Right lung (tissue), 5 donors: ENCODE data around the gene MMP23B. TPM values are rescaled to one million over a fixed set of nuclear protein-coding genes. Genes with fewer than 3 reads are reported as not detected.

ENCODE experiments used
- DNase-seq, 2 donors: peaks; one replicate each; pipeline ENCODE4 v3.0.0-alpha.2; 2013
- polyA plus RNA-seq, 5 donors: library from polyadenylated mRNA; unstranded; fragments of 120-200 nt; gene quantifications; one replicate each; pipeline versions ENCODE4 v1.2.1 to v1.2.3, GENCODE V29; 2013; ENCODE audit warnings: inconsistent platforms in 1 of 5, low replicate concordance in 1 of 5; ENCODE audit not compliant: insufficient read length in 5 of 5, insufficient read depth in 1 of 5

The MMP23B gene
- polyA plus RNA-seq, 5 donors = 28.4 to 125 (median 60.5) TPM

DNA sequence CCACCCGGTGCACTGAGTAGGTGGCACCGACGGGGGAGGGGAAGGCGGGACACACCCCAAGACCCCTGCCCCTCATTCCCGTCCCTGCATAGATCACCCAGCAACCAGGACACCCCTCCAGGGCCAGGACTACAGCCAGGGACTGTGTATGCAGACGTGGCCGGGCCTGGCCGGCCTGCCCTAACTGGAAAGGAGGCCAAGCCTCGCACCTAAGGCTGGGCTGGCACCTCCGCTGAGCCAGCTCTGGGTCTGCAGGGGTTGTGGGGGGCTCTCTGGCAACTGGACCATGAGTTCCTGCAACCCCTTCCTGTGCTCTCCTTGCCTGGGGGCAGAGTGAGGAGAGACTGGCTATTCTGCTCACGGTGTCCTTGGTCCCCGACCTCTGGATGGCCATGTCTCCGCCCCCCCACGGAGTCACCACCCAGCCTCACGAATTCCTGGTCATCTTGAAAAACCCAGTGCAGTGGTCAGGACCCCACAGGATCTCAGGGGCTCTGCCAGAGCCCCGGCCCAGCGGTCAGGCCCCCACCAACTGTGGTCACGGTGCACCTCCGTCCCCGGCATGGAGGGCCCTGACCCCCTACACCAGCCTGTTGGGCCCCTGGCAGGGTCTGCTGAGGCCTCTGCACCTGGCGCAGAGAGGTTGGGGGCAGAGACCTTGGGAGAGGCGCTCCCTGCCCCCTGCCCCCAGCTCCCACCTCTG lies 31.0 kb upstream of the MMP23B start:
- no peak for DNase-seq

DNA sequence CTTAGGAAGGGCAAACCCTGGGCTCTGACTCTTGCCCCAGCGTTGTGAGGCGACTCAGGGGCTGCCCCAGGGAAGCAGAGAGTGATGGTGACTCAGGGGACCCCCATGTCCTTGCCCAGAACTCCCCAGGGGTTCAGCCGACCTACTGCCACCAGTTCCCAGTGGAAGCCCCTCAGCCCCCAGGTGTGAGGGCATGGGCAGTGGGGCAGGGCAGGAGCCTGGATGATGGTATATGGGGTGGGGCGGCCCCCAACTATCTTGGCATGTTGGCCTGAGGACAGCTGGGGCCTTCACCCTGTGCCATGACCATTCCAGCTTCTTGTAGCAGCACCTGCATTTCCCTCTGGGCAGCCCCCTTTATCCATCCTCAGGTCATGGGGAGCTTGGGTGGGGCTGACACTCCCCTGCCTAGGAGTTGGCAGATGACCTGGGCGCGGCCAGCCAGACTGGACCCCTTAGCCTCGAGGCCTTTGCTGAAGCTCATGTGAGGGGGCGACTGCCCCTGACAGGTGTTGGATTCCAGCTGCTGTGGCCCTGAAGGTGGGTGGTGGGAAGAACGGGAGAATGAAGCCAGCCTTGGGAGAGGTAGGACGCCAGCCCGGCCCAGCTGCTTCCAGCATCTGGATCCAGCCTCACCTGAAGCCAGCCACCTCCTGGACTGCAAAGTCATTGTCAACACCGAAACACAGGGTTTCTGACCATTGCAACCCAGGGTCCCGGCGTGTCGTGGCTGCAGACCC lies 30.2 kb upstream of the MMP23B start:
- DNase-seq = no peak

DNA sequence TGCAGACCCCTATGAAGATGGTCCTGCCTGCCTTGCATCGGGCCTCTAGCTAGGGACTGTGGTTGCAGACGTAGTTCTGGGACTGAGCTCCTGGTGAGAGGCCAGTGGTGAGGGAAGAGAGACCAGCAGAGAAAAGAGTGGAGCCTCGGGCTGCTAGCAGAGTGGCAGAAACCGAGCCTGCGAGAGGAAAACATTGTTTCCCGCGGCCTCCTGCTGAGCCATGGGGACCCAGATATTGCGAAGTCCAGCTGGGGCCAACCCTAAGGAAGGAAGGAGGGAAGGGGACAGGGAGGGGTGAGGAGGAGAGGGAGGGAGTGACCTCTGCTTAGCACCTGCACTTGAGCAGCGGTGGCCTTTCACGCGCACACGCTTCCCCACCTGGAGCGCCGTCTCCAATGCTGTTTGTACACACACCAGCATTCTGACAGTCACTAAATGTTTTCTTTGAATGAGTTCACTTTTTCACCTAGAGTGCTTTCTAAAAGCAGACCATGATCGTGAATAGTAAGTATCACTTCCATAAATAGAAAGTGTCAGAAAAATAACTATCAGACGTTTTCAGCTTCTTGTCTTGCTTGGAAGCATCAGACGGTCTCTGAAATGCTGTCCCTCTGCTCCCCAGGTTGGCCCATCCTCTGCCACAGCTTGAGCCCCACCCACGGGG lies 29.5 kb upstream of the MMP23B start:
- DNase-seq = no peak

DNA sequence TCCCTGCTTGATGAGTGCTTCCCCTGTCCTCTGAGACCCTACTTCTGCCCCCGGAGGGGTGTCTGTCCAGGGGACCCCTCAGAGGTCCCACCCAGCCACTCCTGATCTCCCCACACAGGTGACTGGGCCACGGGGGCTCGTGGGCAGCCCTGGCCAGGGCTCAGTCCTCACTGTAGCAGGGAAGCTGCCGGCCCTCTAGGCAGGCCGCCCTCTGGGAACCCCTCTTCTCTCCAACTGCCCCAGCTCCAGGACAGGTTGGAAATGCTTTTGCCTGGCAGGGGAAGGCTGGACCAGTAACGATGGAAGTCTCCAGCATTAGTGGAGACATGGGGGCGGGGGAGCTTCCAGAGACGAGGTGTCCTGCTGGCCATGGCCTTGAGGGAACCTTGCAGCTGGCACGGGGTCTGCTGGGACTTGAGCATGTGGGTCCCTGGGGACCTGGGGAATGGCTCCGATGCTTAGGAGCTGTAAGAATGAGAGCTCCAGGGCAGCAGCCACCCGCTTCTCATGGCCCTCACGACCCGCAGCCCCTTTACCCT lies 28.9 kb upstream of the MMP23B start:
- DNase-seq = no peak

DNA sequence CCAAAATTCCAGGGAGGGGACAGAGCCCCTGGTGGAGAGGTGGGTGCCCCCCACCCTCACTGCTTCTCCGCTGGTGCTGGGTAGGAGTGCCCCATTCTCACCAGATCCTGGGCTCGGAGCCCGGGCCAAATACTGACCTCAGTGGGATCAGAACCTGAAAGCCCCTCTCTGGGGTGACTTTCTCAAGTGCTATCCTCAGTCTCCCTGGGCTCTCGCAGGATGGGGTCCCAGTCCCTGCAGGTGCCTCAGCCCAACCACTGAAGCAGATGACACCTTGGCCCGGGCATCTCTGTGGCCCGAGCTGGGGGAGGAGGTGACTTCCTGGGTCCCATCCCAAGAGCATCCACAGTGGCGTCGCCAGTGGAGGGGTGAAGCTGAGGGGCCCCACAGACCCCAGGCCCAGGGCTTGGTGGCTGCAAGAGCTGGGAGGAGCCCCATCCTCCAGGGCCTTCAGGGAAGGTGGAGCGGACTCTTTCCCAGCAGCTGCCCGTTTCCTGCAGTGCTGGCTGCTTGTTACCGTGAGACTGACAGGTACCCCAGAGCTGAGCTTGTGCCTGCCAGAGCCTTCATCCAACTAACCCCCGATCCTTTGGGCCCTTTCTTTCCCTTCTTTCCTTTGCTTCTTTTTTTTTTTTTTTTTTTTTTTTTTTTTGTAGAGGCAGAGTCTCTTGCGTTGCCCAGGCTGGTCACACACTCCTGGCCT lies 28.2 kb upstream of the MMP23B start:
- DNase-seq = no peak

DNA sequence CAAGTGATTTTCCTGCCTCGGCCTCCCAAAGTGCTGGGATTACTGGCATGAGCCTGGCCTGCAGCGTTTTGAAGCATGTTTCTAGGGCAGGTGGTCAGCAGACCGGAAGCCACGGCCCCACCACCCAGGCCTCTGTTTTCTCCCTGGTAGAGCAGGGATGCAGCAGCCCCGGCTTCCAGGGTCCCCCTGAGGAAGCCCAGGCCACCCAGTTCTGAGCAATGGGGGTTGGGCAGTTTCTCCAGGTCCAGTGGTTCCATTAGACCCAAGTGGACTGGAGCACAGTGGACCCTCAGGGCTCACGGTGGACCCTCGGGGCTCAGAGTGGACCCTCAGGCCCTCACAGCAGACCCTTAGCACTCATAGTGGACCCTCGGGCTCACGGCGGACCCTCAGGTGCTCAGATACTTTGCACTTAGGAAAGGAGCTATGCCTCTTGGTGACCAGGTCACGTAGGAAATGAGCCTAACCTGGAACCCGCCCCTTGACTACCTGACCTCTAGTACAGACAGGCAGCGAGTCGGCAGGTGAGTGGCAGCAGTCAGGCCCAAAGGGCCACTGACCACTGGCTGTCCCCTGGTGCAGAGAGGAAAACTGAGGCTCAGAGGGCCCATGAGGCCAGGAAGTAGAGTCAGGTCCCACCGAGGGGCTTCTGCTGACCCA lies 27.5 kb upstream of the MMP23B start:
- no peak for DNase-seq

DNA sequence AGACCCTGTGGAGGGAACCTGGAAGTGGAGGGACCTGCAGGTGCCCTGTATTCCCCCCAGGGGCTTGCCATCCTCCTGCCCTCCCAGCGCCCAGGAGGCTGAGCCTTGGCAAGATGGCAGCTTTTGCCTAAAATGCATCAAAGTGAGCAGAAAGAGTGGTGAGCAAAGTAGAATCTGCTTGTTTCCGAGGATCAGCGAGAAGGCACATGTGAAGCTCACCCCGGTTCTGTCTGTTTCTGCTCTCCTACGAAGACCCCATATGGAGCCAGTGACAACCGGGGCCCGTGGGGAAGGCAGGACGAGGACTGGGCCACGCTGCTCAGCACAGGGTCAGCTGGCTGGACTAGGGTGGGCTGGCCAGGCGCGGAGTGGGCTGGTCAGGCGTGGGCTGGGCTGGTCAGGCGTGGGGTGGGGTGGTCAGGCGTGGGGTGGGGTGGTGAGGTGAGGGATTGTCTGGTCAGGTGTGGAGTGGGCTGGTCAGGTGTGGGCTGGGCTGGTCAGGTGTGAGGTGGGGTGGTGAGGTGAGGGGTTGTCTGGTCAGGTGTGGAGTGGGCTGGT lies 26.9 kb upstream of the MMP23B start:
- no peak for DNase-seq

DNA sequence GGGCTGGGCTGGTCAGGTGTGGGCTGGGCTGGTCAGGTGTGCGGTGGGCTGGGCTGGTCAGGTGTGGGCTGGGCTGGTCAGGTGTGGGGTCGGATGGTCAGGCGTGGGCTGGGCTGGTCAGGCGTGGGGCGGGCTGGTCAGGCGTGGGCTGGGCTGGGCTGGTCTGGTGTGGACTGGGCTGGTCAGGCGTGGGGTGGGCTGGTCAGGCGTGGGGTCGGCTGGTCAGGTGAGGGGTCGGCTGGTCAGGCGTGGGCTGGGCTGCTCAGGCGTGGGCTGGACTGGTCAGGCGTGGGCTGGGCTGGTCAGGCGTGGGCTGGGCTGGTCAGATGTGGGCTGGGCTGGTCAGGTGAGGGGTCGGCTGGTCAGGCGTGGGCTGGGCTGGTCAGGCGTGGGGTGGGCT lies 26.2 kb upstream of the MMP23B start:
- DNase-seq = no peak

DNA sequence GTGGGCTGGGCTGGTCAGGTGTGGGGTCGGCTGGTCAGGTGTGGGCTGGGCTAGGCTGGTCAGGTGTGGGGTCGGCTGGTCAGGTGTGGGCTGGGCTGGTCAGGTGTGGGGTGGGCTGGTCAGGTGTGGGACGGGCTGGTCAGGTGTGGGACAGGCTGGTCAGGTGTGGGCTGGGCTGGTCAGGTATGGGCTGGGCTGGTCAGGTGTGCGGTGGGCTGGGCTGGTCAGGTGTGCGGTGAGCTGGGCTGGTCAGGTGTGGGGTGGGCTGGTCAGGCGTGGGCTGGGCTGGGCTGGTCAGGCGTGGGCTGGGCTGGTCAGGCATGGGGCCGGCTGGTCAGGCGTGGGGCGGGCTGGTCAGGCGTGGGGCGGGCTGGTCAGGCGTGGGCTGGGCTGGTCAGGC lies 25.7 kb upstream of the MMP23B start:
- DNase-seq = no peak

DNA sequence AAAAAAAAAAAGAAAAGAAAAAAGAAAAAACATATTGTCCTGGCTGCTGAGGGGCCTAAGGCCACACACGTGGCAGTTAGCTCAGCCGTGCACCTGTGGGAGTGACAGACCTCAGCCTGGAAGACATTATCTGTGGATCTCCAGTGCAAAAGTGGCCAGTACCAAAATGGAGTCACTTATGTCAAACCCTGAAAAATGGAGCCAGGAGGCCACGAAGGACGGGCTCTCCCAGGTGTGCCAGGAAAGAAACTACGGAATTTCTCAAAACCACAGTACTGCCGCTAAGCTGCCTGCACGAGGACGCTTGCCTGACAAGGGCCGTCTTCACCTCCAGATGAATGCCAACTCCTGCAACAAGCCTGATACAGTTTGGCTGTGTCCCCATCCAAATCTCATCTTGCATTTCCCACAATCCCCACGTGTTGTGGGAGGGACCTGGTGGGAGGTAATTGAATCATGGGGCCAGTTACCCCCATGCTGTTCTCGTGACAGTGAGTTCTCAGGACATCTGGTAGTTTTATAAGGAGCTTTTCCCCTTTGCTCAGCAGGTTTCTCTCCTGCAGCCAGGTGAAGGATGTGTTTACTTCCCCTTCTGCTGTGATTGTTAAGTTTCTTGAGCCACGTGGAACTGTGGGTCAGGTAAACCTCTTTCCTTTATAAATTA lies 22.0 kb upstream of the MMP23B start:
- DNase-seq = no peak

DNA sequence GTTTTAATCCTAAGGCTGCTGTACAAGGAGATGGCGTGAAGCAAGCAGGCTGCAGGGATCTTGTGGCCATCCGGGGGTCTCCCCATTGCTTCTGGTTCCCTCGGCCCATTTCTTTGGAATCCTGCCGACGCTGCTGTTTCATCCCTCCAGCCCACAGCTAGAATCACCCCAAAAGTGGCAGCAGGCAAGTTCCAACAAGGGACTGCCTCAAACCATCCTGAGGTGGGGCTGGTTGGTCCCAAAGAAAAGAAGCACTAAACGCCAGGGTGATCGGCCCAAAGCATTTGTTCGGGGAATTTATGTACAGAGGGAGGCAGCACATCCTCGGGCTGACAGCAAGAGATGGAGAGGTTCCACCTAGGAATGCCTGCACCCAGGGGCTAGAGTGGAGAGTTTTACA lies 21.2 kb upstream of the MMP23B start:
- no peak for DNase-seq

DNA sequence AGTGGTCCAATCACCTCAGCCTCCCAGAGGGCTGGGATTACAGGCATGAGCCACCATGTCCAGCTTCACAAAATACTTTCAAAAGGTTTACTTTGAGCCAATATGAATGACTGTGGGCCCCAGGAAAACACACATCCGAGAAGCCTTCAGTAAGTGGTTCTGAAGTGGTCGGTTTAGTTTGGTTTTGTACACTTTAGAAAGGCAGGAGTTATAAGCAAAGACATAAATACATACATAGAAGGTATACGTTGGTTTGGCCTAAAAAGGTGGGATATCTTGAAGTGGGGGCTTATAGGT lies 19.9 kb upstream of the MMP23B start:
- DNase-seq = peak; percentile 56 to 62

DNA sequence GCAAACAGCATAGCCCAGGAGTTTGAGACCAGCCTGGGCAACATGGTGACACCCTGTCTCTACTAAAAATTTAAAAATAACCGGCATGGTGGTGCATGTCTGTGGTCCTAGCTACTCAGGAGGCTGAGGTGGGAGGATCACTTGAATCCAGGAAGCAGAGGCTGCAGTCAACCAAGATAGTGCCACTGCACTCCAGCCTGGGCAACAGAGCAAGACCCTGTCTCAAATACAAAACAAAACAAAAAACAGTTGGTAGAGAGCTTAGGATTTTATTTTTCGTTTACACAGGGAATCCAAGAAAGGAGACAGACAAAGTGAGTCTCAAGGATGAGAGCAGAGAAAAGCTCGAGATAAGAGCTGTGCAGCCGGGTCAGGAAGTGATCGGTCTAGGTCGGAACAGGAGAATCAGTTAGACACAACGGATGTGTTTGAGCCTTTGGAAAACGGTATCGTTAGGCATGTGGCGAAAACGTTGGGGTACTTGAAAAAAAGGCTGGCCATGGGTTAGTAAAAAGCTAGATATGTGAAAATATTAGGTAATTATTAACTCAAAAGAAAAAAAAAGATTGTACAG lies 18.4 kb upstream of the MMP23B start:
- no peak for DNase-seq

DNA sequence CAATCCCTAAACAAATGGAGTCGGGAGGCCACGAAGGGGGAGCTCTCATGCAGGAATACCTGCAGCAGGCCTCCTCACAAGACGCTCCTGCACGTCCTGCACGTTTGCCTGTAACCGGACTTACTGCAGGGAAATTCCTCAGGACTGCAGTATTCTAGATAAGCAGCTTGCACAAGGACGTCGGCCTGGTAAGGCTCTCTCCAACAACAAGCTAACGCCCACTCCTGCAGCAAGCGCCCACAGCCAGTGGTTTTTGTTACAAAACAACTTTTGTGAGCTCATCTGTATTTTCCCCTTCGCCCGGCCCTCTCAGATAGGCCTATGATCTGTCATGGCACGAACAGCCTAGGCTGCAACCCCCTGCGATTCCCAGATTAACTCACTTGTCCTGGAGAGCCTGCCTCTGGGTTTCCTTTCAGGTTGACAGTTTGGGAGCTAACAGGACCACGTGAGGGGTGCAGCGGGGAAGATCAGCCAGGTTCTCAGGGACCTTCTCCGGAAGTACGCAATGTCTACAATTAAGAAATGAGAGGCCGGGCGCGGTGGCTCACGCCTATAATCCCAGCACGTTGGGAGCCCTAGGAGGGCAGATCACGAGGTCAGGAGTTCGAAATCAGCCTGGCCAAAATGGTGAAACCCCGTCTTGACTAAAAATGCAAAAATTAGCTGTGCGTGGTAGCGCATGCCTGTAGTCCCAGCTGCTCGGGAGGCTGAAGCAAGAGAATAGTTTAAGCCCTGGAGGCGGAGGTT lies 17.6 kb upstream of the MMP23B start:
- peak; percentile 39 to 40 for DNase-seq

DNA sequence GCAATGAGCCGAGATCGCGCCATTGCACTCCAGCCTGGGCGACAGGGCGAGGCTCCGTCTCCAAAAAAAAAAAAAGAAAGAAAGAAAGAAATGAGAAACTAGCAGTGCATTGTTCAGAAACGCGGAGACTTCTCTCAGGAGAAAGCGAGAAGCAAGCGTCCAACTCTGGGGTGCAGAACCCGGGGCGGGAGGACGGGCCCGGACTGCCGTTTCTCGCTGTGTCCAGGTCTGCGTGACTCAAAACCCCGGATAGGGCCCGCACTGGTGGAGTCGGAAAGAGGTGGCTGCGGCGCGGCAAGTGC lies 17.1 kb upstream of the MMP23B start:
- DNase-seq = no peak

DNA sequence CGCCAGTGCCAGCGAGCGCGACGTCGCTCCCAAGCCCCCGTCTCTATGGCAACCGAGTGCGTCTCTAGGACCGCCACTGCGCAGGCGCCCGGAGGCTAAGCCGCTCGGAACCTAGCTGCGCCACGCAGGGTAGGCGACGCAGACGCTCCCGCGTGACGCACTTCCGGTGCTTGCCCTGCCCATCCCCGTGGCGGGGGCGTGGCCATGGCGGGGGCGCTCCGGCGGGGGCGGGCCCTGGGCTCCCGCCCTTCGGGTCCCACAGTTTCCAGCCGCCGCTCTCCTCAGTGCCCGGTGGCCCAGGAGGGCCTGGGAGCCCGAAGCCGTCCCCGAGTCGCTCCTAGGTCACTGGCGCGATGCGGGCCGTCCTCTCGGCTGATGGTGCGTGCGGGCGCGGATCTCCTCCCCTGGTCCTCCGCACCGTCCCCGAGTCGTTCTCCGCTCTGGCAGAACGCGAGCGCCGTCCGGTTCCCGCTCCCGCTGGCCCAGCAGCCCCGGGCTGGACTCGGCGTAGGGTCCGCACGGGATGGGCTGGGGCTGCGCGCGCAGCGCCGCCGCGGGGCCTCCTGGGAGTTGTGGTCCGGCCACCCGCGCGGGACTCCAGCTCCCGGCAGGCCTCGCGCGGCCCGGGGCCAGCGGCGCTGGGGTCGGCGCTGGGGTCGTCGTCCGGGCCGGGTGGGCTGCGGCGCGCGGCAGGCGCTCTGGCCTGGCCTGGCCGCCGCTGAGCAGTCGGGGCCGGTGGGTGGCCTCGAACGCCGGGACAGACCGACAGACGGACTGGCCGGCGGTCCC lies 16.5 kb upstream of the MMP23B start, which contains the start of gene MIB2:
TSS of gene MIB2 (plus strand) at position 245 of the 789 bp plus-strand sequence. CDS start 7,953 bp downstream, outside the sequence.
- DNase-seq = peak; percentile 94 to 96

DNA sequence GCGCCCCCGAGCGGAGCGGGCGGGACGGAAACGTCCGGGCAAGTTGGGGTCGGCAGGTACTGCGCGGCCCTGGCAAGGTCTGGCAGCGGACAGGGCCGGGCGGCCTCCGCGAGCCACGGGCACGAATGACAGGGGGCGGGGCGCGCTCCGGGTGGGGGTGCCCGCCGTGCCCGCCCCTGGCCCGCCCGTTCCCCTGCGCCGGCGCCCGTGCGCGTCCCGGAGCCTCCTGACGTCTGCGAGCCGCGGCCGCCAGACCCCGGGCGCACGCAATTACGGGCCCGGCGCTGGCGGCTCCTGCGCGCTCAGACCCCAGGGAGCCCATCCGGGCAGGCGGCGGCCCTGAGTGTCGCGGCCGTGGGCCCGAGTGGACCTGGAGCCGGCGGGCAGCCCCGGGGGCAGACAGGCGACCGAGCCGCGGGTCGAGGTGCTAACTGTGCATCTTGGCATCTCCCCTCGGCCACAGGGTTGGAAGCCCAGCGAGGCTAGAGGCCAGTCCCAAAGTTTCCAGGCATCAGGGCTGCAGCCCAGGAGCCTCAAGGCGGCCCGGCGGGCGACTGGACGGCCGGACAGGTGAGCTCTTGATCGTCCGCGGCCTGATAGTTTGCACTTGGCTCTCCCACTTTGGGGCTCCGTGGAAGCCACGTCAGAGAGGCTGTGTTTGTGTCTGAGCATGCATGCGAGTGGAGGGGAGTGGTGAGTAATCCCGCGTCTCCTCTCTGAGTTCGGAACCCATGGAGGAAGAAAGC lies 15.8 kb upstream of the MMP23B start:
- DNase-seq = no peak

DNA sequence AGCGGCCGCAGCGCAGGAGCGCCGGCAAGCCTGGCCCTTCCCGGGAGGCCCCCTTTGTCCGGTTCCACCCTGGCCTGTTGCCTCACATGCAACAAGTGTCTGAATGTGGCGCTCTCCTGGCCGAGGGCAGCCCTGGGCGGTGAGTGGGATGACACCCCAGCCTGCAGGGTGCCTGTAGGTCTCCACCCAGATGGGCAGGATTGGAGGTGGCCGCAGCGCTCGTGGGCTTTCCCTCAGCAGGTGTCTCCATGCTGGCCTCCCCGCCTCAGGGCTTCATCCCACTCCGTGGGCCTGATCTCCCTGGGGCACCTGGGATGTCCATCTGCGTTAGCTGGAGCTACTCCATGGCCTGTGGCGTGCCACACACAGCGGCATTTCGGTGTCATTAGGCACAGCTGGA lies 15.1 kb upstream of the MMP23B start:
- no peak for DNase-seq
